Effector memory CD4-positive, alpha-beta T cell (primary cell): Measurements from ENCODE around the gene MTAP.

Source experiments
- DNase-seq, 3 donors: peaks; one replicate each; pipeline ENCODE4 v3.0.0-alpha.2; 2020
- H3K27ac ChIP-seq: 2 replicates; pipeline ENCODE4 v1.7.0; 2013; ENCODE audit warnings: mild to moderate bottlenecking, low read length, moderate library complexity; ENCODE audit not compliant: insufficient read depth, poor library complexity, severe bottlenecking
- H3K27me3 ChIP-seq: replicated peaks from 2 replicates; pipeline ENCODE4 v1.7.0; 2013; ENCODE audit warnings: mild to moderate bottlenecking, low read length; ENCODE audit not compliant: insufficient read depth, control insufficient read depth, poor library complexity, severe bottlenecking
- H3K36me3 ChIP-seq: 2 replicates; pipeline ENCODE4 v1.7.0; 2013; ENCODE audit warnings: mild to moderate bottlenecking, low read length, moderate library complexity; ENCODE audit not compliant: control insufficient read depth, insufficient read depth
- H3K4me1 ChIP-seq: 2 replicates; pipeline ENCODE4 v1.7.0; 2013; ENCODE audit warnings: low read length, mild to moderate bottlenecking; ENCODE audit not compliant: control insufficient read depth, insufficient read depth, poor library complexity, severe bottlenecking
- H3K4me3 ChIP-seq: 2 replicates; pipeline ENCODE4 v1.7.0; 2013; ENCODE audit warnings: low read length, low read depth, mild to moderate bottlenecking; ENCODE audit not compliant: insufficient read depth, poor library complexity, severe bottlenecking
- H3K9me3 ChIP-seq: 2 replicates; pipeline ENCODE4 v1.7.0; 2013; ENCODE audit warnings: mild to moderate bottlenecking, low read length, moderate library complexity; ENCODE audit not compliant: control insufficient read depth

Gene MTAP

DNA sequence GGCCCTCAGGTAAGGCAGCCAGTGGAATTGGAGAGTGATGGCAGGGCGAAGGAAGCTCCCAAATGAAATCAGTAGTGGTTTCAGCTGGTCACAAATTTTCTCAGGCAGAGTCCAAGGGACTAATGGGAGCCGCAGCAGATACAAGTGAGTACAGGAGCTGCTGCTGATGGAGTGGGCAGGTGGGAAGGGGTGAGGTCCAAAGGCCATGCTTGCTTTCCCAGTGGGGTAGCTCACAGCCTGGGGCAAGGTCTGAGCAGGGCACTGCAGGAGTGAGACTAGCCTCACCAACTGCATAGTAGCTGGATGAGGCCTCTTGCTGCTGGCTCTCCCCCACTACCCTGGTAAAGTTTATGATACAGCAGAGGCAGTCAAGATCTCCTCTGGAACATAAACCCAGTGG, 38.2 kb downstream of the MTAP start:
- DNase-seq: no peak
- Histone ChIP-seq H3K36me3 (peaks cover 40% of the 10 kb centered on the region), H3K9me3 (no peaks in the 10 kb centered on the region), H3K27me3 (no peaks in the 10 kb centered on the region), H3K27ac (no peak overlapping the region), H3K4me1 (no peaks in the 10 kb centered on the region), H3K4me3 (no peak overlapping the region)

- H3K27me3 ChIP-seq: no peaks in the 10 kb centered on the region
- no peak overlapping the region for H3K4me3 ChIP-seq
- no peaks in the 10 kb centered on the region for H3K9me3 ChIP-seq
- peaks cover 40% of the 10 kb centered on the region for H3K36me3 ChIP-seq
- no peak overlapping the region for H3K27ac ChIP-seq
- H3K4me1 ChIP-seq: no peaks in the 10 kb centered on the region
- no peak for DNase-seq
Measured at GRCh38 chr9:21841133-21841532, 38.7 kb downstream of the MTAP start.

GRCh38 chr9:21848615-21849014, 46.2 kb downstream of the MTAP start:
- Histone ChIP-seq H3K27me3 (no peaks in the 10 kb centered on the region), H3K4me3 (no peak overlapping the region), H3K4me1 (no peaks in the 10 kb centered on the region), H3K27ac (no peak overlapping the region), H3K9me3 (peaks cover 4% of the 10 kb centered on the region), H3K36me3 (no peaks in the 10 kb centered on the region)
- DNase-seq: no peak

DNA sequence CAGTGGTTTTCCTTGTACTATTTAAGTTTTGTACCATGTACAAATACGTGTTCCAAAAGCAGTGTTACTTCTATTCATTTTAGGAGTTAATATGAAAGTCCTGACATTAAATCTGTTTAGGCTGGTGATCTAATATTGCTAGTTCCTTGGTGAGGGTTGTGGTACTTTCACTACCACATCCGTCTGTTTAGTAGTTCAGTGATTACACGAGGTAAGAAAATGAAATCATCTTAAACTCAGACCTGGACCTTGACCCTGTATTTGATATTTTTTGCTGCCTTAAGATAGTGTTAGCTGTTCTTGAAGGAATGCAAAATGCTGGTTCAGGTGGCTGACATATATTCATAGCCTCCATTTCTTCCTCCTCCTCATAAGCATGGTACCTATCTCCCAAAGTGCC, 50.3 kb downstream of the MTAP start:
- Histone ChIP-seq H3K9me3 (peaks cover 4% of the 10 kb centered on the region), H3K4me3 (no peak overlapping the region), H3K4me1 (no peaks in the 10 kb centered on the region), H3K27me3 (no peaks in the 10 kb centered on the region), H3K27ac (no peak overlapping the region), H3K36me3 (peaks cover 6% of the 10 kb centered on the region)
- DNase-seq: no peak

DNA sequence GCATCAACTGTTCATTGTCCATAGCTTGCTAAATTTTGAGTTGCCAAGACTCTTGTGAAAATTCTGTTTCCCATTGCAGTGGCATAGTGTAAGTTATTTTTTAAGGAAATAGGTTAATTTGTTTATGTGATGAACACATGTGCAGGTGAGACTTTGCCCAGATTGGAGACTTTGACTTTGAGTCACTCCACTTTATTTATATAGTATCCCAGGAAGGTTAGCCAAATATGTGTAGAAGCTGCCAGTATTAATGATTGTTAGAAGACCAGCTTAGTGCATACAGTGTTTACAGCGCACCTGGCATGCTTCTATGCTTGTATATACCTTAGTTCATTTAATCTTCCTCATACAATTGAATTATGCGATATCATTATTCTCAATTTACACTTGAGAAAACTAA, 51.0 kb downstream of the MTAP start:
- no peak overlapping the region for H3K4me3 ChIP-seq
- H3K36me3 ChIP-seq: peaks cover 12% of the 10 kb centered on the region
- H3K27me3 ChIP-seq: no peaks in the 10 kb centered on the region
- DNase-seq: no peak
- peaks cover 3% of the 10 kb centered on the region for H3K9me3 ChIP-seq
- H3K27ac ChIP-seq: no peak overlapping the region
- H3K4me1 ChIP-seq: no peaks in the 10 kb centered on the region

- peaks cover 19% of the 10 kb centered on the region for H3K36me3 ChIP-seq
- DNase-seq: no peak
- no peaks in the 10 kb centered on the region for H3K4me1 ChIP-seq
- H3K27ac ChIP-seq: no peak overlapping the region
- no peaks in the 10 kb centered on the region for H3K27me3 ChIP-seq
- no peaks in the 10 kb centered on the region for H3K9me3 ChIP-seq
- no peak overlapping the region for H3K4me3 ChIP-seq
Measured at GRCh38 chr9:21854119-21854518, 51.7 kb downstream of the MTAP start.

DNA sequence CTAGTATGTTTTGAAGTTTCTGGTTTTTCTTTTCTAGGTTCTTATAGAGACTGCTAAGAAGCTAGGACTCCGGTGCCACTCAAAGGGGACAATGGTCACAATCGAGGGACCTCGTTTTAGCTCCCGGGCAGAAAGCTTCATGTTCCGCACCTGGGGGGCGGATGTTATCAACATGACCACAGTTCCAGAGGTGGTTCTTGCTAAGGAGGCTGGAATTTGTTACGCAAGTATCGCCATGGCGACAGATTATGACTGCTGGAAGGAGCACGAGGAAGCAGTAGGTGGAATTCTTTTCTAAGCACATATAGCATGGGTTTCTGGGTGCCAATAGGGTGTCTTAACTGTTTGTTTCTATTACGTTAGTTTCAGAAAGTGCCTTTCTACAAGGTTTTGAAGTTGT, 52.2 kb downstream of the MTAP start:
- Histone ChIP-seq H3K9me3 (no peaks in the 10 kb centered on the region), H3K4me1 (no peaks in the 10 kb centered on the region), H3K4me3 (no peak overlapping the region), H3K27me3 (no peaks in the 10 kb centered on the region), H3K27ac (no peak overlapping the region), H3K36me3 (peaks cover 24% of the 10 kb centered on the region)
- no peak for DNase-seq

GRCh38 chr9:21856301-21857094, 54.1 kb downstream of the MTAP start:
- Histone ChIP-seq H3K4me3 (no peak overlapping the region), H3K4me1 (no peaks in the 10 kb centered on the region), H3K27me3 (no peaks in the 10 kb centered on the region), H3K27ac (no peak overlapping the region), H3K9me3 (no peaks in the 10 kb centered on the region), H3K36me3 (peaks cover 25% of the 10 kb centered on the region)
- no peak for DNase-seq

DNA sequence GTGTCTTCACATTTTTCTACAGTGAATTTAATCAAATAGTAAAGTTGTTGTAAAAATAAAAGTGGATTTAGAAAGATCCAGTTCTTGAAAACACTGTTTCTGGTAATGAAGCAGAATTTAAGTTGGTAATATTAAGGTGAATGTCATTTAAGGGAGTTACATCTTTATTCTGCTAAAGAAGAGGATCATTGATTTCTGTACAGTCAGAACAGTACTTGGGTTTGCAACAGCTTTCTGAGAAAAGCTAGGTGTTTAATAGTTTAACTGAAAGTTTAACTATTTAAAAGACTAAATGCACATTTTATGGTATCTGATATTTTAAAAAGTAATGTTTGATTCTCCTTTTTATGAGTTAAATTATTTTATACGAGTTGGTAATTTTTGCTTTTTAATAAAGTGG, 60.4 kb downstream of the MTAP start:
- Histone ChIP-seq H3K27ac (no peak overlapping the region), H3K36me3 (peaks cover 35% of the 10 kb centered on the region), H3K27me3 (no peaks in the 10 kb centered on the region), H3K9me3 (no peaks in the 10 kb centered on the region), H3K4me3 (no peak overlapping the region), H3K4me1 (no peaks in the 10 kb centered on the region)
- no peak for DNase-seq

DNA sequence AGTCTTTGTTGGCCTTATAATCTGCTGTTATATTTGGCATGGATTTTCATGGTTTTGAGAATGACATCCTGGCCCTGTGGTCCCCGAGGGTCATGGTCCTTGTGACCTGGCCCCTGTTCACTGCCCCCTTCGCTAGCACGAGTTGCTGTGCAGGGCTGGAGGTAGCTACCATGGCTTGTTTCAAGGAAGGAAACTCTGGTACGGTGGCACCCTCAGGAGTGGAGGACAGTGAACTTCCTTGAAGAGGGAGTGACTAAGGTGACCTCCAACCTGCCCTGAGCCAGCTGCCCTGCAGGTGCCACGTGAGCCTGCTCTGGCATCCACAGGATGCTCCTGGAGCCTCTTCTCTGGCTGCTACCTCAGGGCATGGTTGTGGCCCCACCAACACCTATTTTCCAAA, 62.1 kb downstream of the MTAP start:
- peaks cover 20% of the 10 kb centered on the region for H3K36me3 ChIP-seq
- no peak for DNase-seq
- no peak overlapping the region for H3K4me3 ChIP-seq
- H3K9me3 ChIP-seq: no peaks in the 10 kb centered on the region
- H3K4me1 ChIP-seq: no peaks in the 10 kb centered on the region
- H3K27ac ChIP-seq: no peak overlapping the region
- no peaks in the 10 kb centered on the region for H3K27me3 ChIP-seq
